Fibroblast of villous mesenchyme (primary cell): ENCODE data around the gene TLE6. TPM values are rescaled to one million over a fixed set of nuclear protein-coding genes. Genes with fewer than 3 reads are reported as not detected.

Source experiments
- DNase-seq: peaks from one replicate; pipeline ENCODE4 v3.0.0-alpha.2; 2010; ENCODE audit warnings: low read depth
- H3K4me3 ChIP-seq: 2 replicates; pipeline ENCODE4 v1.5.1; 2011; ENCODE audit warnings: low read depth, mild to moderate bottlenecking, low read length
- CTCF ChIP-seq: IDR thresholded peaks from 2 replicates; pipeline ENCODE4 v1.5.1; 2012; ENCODE audit warnings: low read depth, mild to moderate bottlenecking, low read length; ENCODE audit not compliant: insufficient read depth
- total RNA-seq: library from RNA; depleted of rRNA; stranded (reverse); fragments of >200 nt; gene quantifications from 2 replicates; pipeline ENCODE4 v1.2.3, GENCODE V29; 2012

Gene TLE6
- total RNA-seq, 1 donor = 1.7 TPM

- TF ChIP-seq CTCF = no peak
- DNase-seq = no peak
- H3K4me3 ChIP-seq = no peak overlapping the region
These were observed 38.0 kb downstream of the TLE6 start for GRCh38 chr19:3015126-3016057.

- H3K4me3 ChIP-seq = no peak overlapping the region
- no peak for DNase-seq
- TF ChIP-seq CTCF = no peak
These were observed 40.6 kb downstream of the TLE6 start for GRCh38 chr19:3017923-3018322.

GRCh38 chr19:3019211-3019854 is 42.0 kb downstream of the TLE6 start:
- DNase-seq = no peak
- no peak for TF ChIP-seq CTCF
- H3K4me3 ChIP-seq = no peak overlapping the region

DNA sequence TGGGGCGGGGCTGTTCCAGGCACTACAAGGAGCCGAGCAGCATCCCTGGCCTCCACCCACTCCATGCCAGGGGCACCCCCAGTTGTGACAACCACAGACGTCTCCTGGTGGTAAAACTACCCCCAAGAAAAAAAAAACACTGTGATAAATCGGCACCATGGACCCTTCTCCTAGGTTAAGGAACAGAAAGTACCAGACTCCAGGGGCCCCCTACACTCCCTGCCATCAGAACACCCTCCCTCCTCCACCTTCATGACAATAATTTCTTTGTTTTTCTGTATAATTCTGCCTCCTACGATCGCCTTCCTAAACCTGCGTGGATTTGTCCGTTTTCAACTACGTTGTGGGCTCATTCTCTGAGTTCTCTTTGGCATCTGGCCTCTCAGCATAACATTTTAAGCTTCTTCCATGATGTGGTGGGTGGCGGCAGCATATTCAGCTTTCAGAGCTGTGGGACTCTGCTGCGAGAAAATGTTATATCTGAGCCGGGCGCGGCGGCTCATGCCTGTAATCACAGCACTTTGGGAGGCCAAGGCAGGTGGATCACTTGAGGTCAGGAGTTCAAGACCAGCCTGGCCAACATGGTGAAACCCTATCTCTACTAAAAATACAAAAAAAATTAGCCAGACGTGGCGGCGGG is 43.1 kb downstream of the TLE6 start:
- no peak for TF ChIP-seq CTCF
- H3K4me3 ChIP-seq = no peak overlapping the region
- DNase-seq = no peak

- H3K4me3 ChIP-seq = no peak overlapping the region
- no peak for TF ChIP-seq CTCF
- DNase-seq = no peak
These were observed 47.1 kb downstream of the TLE6 start for GRCh38 chr19:3024509-3024869.

DNA sequence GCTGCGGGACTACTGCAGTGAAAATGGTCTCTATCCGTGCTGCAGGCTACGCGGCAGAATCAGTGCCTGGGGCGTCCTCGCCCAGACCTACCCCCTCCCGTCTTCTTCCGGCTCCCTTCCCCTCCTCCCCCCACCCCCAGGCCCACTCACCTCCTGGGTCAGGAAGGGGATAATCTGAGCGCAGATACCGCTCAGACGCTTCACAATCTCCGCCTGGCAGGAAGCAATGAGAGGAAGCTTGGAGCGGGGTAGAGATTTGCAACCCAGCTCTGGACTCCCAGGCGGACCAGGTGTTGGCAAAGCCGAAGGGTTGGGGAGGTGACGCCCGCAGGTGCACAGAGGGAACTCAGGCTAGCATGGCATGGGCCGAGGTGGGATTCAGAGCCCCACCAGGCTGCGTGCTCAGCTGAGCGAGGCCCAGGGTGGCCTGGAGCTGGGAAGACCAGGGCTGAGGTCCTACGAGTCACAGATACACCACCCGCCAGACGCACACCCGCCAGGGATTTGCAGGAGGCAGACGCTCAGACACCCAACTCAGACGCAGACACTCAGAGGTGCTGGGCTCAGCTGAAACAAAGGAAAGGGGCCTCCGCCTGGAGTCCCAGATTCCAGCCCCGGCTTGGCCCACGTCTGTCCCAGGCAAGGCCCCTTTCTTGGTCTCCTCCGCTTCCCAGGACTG is 47.6 kb downstream of the TLE6 start:
- no peak for TF ChIP-seq CTCF
- no peak for DNase-seq

More for the DNA sequence above, 47.6 kb downstream of the TLE6 start:
- H3K4me3 ChIP-seq = no peak overlapping the region
